Fibroblast of lung (primary cell): Measurements from ENCODE around the gene DCAF16. TPM values are rescaled to one million over a fixed set of nuclear protein-coding genes. Genes with fewer than 3 reads are reported as not detected.

ENCODE experiments used
- DNase-seq, 2 donors: peaks; one replicate each; pipeline versions ENCODE4 v3.0.0 to v3.0.0-alpha.2; 2010; ENCODE audit warnings: low read depth in 2 of 2
- H2AFZ ChIP-seq: 2 replicates; pipeline ENCODE4 v1.5.1; 2012; ENCODE audit warnings: low read length, control low read depth, inconsistent platforms
- H3K27ac ChIP-seq: 2 replicates; pipeline ENCODE4 v1.5.1; 2011; ENCODE audit warnings: low read length, control low read depth; ENCODE audit not compliant: insufficient read depth
- H3K27me3 ChIP-seq: 2 replicates; pipeline ENCODE4 v1.5.1; 2011; ENCODE audit warnings: mild to moderate bottlenecking, low read length; ENCODE audit not compliant: control insufficient read depth, insufficient read depth
- H3K36me3 ChIP-seq: 2 replicates; pipeline ENCODE4 v1.5.1; 2011; ENCODE audit warnings: low read length; ENCODE audit not compliant: control insufficient read depth, insufficient read depth
- H3K4me1 ChIP-seq: 2 replicates; pipeline ENCODE4 v1.5.1; 2011; ENCODE audit warnings: low read length; ENCODE audit not compliant: control insufficient read depth, insufficient read depth; ENCODE audit errors: extremely low read depth
- H3K4me2 ChIP-seq: 2 replicates; pipeline ENCODE4 v1.5.1; 2011; ENCODE audit warnings: low read length, control low read depth; ENCODE audit not compliant: insufficient read depth; ENCODE audit errors: extremely low read depth
- H3K4me3 ChIP-seq, 4 experiments: fragments of 200-600 bp in 1 of 4; sonication (generic) in 1 of 4; replicated peaks in 1 of 4; 2 replicates each; pipeline ENCODE4 v1.5.1; 2011 to 2016; ENCODE audit warnings: low read length in 4 of 4, low read depth in 3 of 4, mild to moderate bottlenecking in 3 of 4, control low read depth in 2 of 4, inconsistent platforms in 1 of 4, mixed read lengths in 1 of 4; ENCODE audit not compliant: insufficient read depth in 1 of 4; ENCODE audit errors: control extremely low read depth in 1 of 4
- H3K79me2 ChIP-seq: 2 replicates; pipeline ENCODE4 v1.5.1; 2012; ENCODE audit warnings: mild to moderate bottlenecking, low read length, inconsistent platforms; ENCODE audit not compliant: control insufficient read depth, insufficient read depth
- H3K9ac ChIP-seq: 2 replicates; pipeline ENCODE4 v1.5.1; 2011; ENCODE audit warnings: mild to moderate bottlenecking, low read length, control low read depth; ENCODE audit not compliant: insufficient read depth
- H3K9me3 ChIP-seq: 2 replicates; pipeline ENCODE4 v1.5.1; 2012; ENCODE audit warnings: low read depth, low read length; ENCODE audit not compliant: control insufficient read depth, insufficient read depth
- H4K20me1 ChIP-seq: 2 replicates; pipeline ENCODE4 v1.5.1; 2011; ENCODE audit warnings: low read length; ENCODE audit not compliant: control insufficient read depth, insufficient read depth; ENCODE audit errors: extremely low read depth
- EZH2 ChIP-seq: IDR thresholded peaks from 2 replicates; pipeline ENCODE4 v1.5.1; 2012; ENCODE audit warnings: low read length, control low read depth, mild to moderate bottlenecking; ENCODE audit errors: missing control alignments
- polyA plus RNA-seq, 2 donors: library from polyadenylated mRNA; depleted of rRNA in 1 of 2; stranded (reverse) in 1 of 2; unstranded in 1 of 2; fragments of >200 nt; gene quantifications; 2 replicates each; pipeline ENCODE4 v1.2.1, GENCODE V29; 2011 to 2012; ENCODE audit warnings: missing spikeins in 1 of 2
- total RNA-seq: library from RNA; depleted of rRNA; stranded (reverse); fragments of >200 nt; gene quantifications from 2 replicates; pipeline ENCODE4 v1.2.1, GENCODE V29; 2014
- TF ChIP-seq, protein P1 (sequence below), 2 donors: IDR thresholded peaks in 1 of 2; conservative IDR thresholded peaks in 1 of 2; 1 replicate in 1 of 2; 2 replicates in 1 of 2; pipeline ENCODE4 v1.5.1; 2011 to 2012; ENCODE audit warnings: low read length in 2 of 2, control low read depth in 1 of 2, inconsistent platforms in 1 of 2, low read depth in 1 of 2, mild to moderate bottlenecking in 1 of 2

DCAF16 gene
- total and polyA plus RNA-seq, 2 donors (not counting 1 experiment from before 2014, with no cell fraction given) = 20.0 to 25.4 TPM

DNA sequence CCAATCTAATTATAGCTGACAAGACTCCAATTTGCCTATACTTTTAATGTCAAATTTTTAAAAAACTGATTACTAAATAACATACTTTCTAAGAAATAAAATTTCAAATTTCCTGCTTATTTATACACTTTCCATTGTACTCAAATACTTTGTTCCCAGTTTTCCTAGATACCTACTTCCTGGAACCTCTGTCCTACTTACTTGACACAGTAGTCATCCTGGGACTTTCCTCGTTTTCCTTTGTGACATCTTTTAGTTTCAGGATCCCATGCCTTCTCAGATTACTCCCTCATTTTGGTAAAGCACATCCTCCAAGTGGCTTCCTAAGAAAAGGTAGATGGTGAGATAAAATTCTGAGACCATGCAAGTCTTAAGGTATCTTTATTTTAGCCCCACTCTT lies 15.8 kb downstream of the DCAF16 start:
- H3K79me2 ChIP-seq = no peaks in the 10 kb centered on the region
- H3K4me1 ChIP-seq = no peaks in the 10 kb centered on the region
- H2AFZ ChIP-seq = no peak overlapping the region
- H3K4me2 ChIP-seq = no peak overlapping the region
- no peak overlapping the region for H3K27ac ChIP-seq
- H3K4me3 ChIP-seq = no peak overlapping the region
- no peak for DNase-seq
- no peaks in the 10 kb centered on the region for H3K9me3 ChIP-seq
- no peak overlapping the region for H3K9ac ChIP-seq
- no peaks in the 10 kb centered on the region for H3K36me3 ChIP-seq
- H3K27me3 ChIP-seq = no peaks in the 10 kb centered on the region
- no peaks in the 10 kb centered on the region for H4K20me1 ChIP-seq
- TF ChIP-seq, protein P1, sequence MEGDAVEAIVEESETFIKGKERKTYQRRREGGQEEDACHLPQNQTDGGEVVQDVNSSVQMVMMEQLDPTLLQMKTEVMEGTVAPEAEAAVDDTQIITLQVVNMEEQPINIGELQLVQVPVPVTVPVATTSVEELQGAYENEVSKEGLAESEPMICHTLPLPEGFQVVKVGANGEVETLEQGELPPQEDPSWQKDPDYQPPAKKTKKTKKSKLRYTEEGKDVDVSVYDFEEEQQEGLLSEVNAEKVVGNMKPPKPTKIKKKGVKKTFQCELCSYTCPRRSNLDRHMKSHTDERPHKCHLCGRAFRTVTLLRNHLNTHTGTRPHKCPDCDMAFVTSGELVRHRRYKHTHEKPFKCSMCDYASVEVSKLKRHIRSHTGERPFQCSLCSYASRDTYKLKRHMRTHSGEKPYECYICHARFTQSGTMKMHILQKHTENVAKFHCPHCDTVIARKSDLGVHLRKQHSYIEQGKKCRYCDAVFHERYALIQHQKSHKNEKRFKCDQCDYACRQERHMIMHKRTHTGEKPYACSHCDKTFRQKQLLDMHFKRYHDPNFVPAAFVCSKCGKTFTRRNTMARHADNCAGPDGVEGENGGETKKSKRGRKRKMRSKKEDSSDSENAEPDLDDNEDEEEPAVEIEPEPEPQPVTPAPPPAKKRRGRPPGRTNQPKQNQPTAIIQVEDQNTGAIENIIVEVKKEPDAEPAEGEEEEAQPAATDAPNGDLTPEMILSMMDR (conservative IDR thresholded peaks at IDR 0.05 in 1 of 2, IDR thresholded peaks at IDR 0.05 in 1 of 2; ENCODE audit: low read depth in 1 of 2, low read length in 2 of 2) = no peak
- no peak for TF ChIP-seq EZH2

DNA sequence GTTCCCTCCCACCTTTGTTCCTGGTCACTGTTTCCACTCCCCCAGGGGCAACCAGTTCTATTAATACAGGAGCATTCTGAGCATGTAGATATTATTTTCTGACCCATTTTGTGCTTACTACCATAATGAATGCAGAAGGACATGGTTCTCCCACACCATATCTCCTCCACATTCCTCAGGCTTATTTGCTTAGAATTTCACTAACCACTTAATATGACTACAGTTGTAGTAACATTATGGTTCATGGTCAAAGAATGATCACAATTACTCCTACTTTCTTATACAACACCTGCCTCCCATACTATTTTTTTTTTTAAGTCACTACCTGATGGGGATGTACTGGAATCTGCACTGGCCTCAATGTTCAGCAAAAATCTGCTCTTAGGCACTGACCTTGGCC lies 21.6 kb downstream of the DCAF16 start:
- TF ChIP-seq, protein P1 (conservative IDR thresholded peaks at IDR 0.05 in 1 of 2, IDR thresholded peaks at IDR 0.05 in 1 of 2; ENCODE audit: low read depth in 1 of 2, low read length in 2 of 2) = no peak
- TF ChIP-seq EZH2 = no peak
- Histone ChIP-seq H3K79me2 (no peaks in the 10 kb centered on the region), H4K20me1 (no peaks in the 10 kb centered on the region), H3K27ac (no peak overlapping the region), H3K4me2 (no peak overlapping the region), H3K4me3 (no peak overlapping the region), H3K4me1 (no peaks in the 10 kb centered on the region), H3K9me3 (no peaks in the 10 kb centered on the region), H2AFZ (no peak overlapping the region), H3K36me3 (no peaks in the 10 kb centered on the region), H3K9ac (no peak overlapping the region), H3K27me3 (no peaks in the 10 kb centered on the region)
- DNase-seq = peak in 1 of 2 donors; percentile 66

DNA sequence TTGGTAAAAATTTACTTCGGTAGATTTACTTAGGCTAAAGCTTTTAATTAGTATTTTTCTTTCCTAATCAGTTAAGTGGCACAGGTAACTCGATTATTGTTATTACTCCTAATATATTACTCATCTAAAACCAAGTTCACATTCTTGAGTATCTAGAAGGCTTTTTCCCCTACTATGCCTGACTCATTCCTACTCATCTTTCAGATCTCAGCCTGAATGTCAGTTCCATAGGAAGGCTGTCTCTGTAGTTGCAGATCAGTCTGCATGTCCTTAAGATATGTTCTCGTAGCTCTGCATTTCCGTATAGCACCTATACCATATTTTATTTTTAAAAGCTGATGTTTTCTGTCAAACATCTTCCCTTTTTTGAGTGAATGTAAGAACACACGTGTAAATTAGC lies 23.2 kb downstream of the DCAF16 start:
- H4K20me1 ChIP-seq = no peaks in the 10 kb centered on the region
- no peaks in the 10 kb centered on the region for H3K9me3 ChIP-seq
- H3K79me2 ChIP-seq = no peaks in the 10 kb centered on the region
- TF ChIP-seq EZH2 = no peak
- TF ChIP-seq, protein P1 (conservative IDR thresholded peaks at IDR 0.05 in 1 of 2, IDR thresholded peaks at IDR 0.05 in 1 of 2; ENCODE audit: low read depth in 1 of 2, low read length in 2 of 2) = no peak
- peaks cover under 1% of the 10 kb centered on the region for H3K27me3 ChIP-seq
- no peak overlapping the region for H3K9ac ChIP-seq
- no peak overlapping the region for H2AFZ ChIP-seq
- no peaks in the 10 kb centered on the region for H3K4me1 ChIP-seq
- peak in 1 of 2 donors; percentile 67 for DNase-seq
- H3K4me2 ChIP-seq = no peak overlapping the region
- no peak overlapping the region for H3K27ac ChIP-seq
- H3K36me3 ChIP-seq = no peaks in the 10 kb centered on the region
- no peak overlapping the region for H3K4me3 ChIP-seq
